H9 (cell line): Measurements from ENCODE around the gene SDK2. TPM values are rescaled to one million over a fixed set of nuclear protein-coding genes. Genes with fewer than 3 reads are reported as not detected.

Experiments used
- DNase-seq: peaks from one replicate; pipeline ENCODE4 v3.0.0-alpha.2; 2017
- H2AFZ ChIP-seq: one replicate; pipeline ENCODE4 v1.6.1; 2013; ENCODE audit warnings: mild to moderate bottlenecking, low read length, control low read depth, moderate library complexity
- H2AK5ac ChIP-seq: 2 replicates; pipeline ENCODE4 v1.6.1; 2013; ENCODE audit warnings: low read length, control low read depth, mixed read lengths; ENCODE audit not compliant: insufficient read length
- H2BK120ac ChIP-seq: one replicate; pipeline ENCODE4 v1.6.1; 2013; ENCODE audit warnings: low read depth, mild to moderate bottlenecking, low read length, control low read depth, inconsistent platforms; ENCODE audit not compliant: poor library complexity, severe bottlenecking
- H2BK12ac ChIP-seq: 2 replicates; pipeline ENCODE4 v1.6.1; 2013; ENCODE audit warnings: low read length, control low read depth, mixed read lengths, low read depth; ENCODE audit not compliant: insufficient read length
- H2BK15ac ChIP-seq: 2 replicates; pipeline ENCODE4 v1.6.1; 2013; ENCODE audit warnings: low read depth, low read length, control low read depth
- H2BK20ac ChIP-seq: one replicate; pipeline ENCODE4 v1.6.1; 2013; ENCODE audit warnings: low read depth, mild to moderate bottlenecking, low read length, control low read depth, inconsistent platforms; ENCODE audit not compliant: poor library complexity, severe bottlenecking
- H2BK5ac ChIP-seq: 2 replicates; pipeline ENCODE4 v1.6.1; 2013; ENCODE audit warnings: low read length, control low read depth, mixed read lengths; ENCODE audit not compliant: insufficient read length
- H3K14ac ChIP-seq: 2 replicates; pipeline ENCODE4 v1.6.1; 2013; ENCODE audit warnings: low read length, control low read depth; ENCODE audit not compliant: insufficient read depth
- H3K18ac ChIP-seq: 2 replicates; pipeline ENCODE4 v1.6.1; 2013; ENCODE audit warnings: low read depth, mild to moderate bottlenecking, mixed read lengths, low read length, control low read depth; ENCODE audit not compliant: insufficient read length
- H3K23ac ChIP-seq: 2 replicates; pipeline ENCODE4 v1.6.1; 2013; ENCODE audit warnings: low read length, control low read depth, mixed read lengths, low read depth; ENCODE audit not compliant: insufficient read length
- H3K23me2 ChIP-seq: 2 replicates; pipeline ENCODE4 v1.6.1; 2013; ENCODE audit warnings: low read depth, mild to moderate bottlenecking, mixed read lengths, low read length, control low read depth; ENCODE audit not compliant: insufficient read length, poor library complexity, severe bottlenecking
- H3K27ac ChIP-seq: 2 replicates; pipeline ENCODE4 v1.5.1; 2013; ENCODE audit warnings: low read length, control low read depth, mixed read lengths, low read depth; ENCODE audit not compliant: insufficient read length
- H3K27me3 ChIP-seq: 2 replicates; pipeline ENCODE4 v1.6.1; 2013; ENCODE audit warnings: low read length, control low read depth, inconsistent platforms; ENCODE audit not compliant: insufficient read depth
- H3K4ac ChIP-seq: 2 replicates; pipeline ENCODE4 v1.6.1; 2013; ENCODE audit warnings: low read depth, mild to moderate bottlenecking, control low read depth, inconsistent platforms, low read length, moderate library complexity
- H3K4me1 ChIP-seq: 2 replicates; pipeline ENCODE4 v1.6.1; 2013; ENCODE audit warnings: low read length, control low read depth, inconsistent platforms; ENCODE audit not compliant: insufficient read depth
- H3K4me2 ChIP-seq: 2 replicates; pipeline ENCODE4 v1.6.1; 2013; ENCODE audit warnings: low read length, control low read depth, mixed read lengths; ENCODE audit not compliant: insufficient read length, insufficient read depth
- H3K56ac ChIP-seq: 2 replicates; pipeline ENCODE4 v1.6.1; 2013; ENCODE audit warnings: low read depth, mild to moderate bottlenecking, mixed read lengths, low read length, control low read depth; ENCODE audit not compliant: insufficient read length
- H3K79me1 ChIP-seq: 2 replicates; pipeline ENCODE4 v1.6.1; 2013; ENCODE audit warnings: low read depth, mild to moderate bottlenecking, moderate library complexity, low read length, control low read depth, inconsistent platforms; ENCODE audit not compliant: insufficient read depth, poor library complexity, severe bottlenecking
- H3K79me2 ChIP-seq: 2 replicates; pipeline ENCODE4 v1.6.1; 2013; ENCODE audit warnings: low read length, control low read depth, inconsistent platforms; ENCODE audit not compliant: insufficient read depth
- H3K9ac ChIP-seq: 2 replicates; pipeline ENCODE4 v1.6.1; 2013; ENCODE audit warnings: low read length, control low read depth, mixed read lengths; ENCODE audit not compliant: insufficient read length; ENCODE audit errors: extremely low read depth
- H3K9me3 ChIP-seq: one replicate; pipeline ENCODE4 v1.6.1; 2013; ENCODE audit warnings: low read depth, low read length, inconsistent platforms; ENCODE audit not compliant: control insufficient read depth
- H3T11ph ChIP-seq: one replicate; pipeline ENCODE4 v1.6.1; 2013; ENCODE audit warnings: mild to moderate bottlenecking, low read length, control low read depth, inconsistent platforms
- H4K20me1 ChIP-seq: one replicate; pipeline ENCODE4 v1.6.1; 2013; ENCODE audit not compliant: control insufficient read depth, insufficient read length, insufficient read depth
- H4K5ac ChIP-seq: 2 replicates; pipeline ENCODE4 v1.6.1; 2013; ENCODE audit warnings: low read depth, mild to moderate bottlenecking, mixed read lengths, low read length, control low read depth; ENCODE audit not compliant: insufficient read length
- H4K8ac ChIP-seq: replicated peaks from 2 replicates; pipeline ENCODE4 v1.6.1; 2013; ENCODE audit warnings: low read length, control low read depth, mixed read lengths, low read depth; ENCODE audit not compliant: insufficient read length
- H4K91ac ChIP-seq: 2 replicates; pipeline ENCODE4 v1.6.1; 2013; ENCODE audit warnings: low read depth, mild to moderate bottlenecking, moderate library complexity, mixed read lengths, low read length, control low read depth; ENCODE audit not compliant: insufficient read length
- H3K27ac Mint-ChIP-seq, 3 experiments: 2 replicates in 2 of 3; 3 replicates in 1 of 3; pipeline ENCODE4 v1.8.0; 2020 to 2021; ENCODE audit warnings: mixed read lengths in 3 of 3, mild to moderate bottlenecking in 1 of 3, moderate library complexity in 1 of 3
- H3K27me3 Mint-ChIP-seq: 2 replicates; pipeline ENCODE4 v1.8.0; 2021; ENCODE audit warnings: low read depth, mild to moderate bottlenecking, moderate library complexity, mixed read lengths
- H3K36me3 Mint-ChIP-seq, 3 experiments: 2 replicates in 2 of 3; 3 replicates in 1 of 3; pipeline ENCODE4 v1.8.0; 2020 to 2021; ENCODE audit warnings: low read depth in 3 of 3, mixed read lengths in 3 of 3; ENCODE audit not compliant: insufficient read depth in 1 of 3
- H3K4me1 Mint-ChIP-seq, 2 experiments: 2 replicates each; pipeline ENCODE4 v1.8.0; 2020; ENCODE audit warnings: mixed read lengths in 2 of 2
- H3K4me3 Mint-ChIP-seq, 2 experiments: 2 replicates in 1 of 2; 3 replicates in 1 of 2; pipeline ENCODE4 v1.8.0; 2020 to 2021; ENCODE audit warnings: mild to moderate bottlenecking in 2 of 2, mixed read lengths in 2 of 2, moderate library complexity in 1 of 2
- H3K9me3 Mint-ChIP-seq, 2 experiments: 2 replicates in 1 of 2; 3 replicates in 1 of 2; pipeline ENCODE4 v1.8.0; 2020; ENCODE audit warnings: mild to moderate bottlenecking in 2 of 2, mixed read lengths in 2 of 2, moderate library complexity in 1 of 2
- CTCF ChIP-seq: fragments of 200-600 bp; sonication (generic); conservative IDR thresholded peaks from 3 replicates; pipeline ENCODE4 v1.8.0; 2021; ENCODE audit warnings: antibody characterized with exemption, mild to moderate bottlenecking
- WGBS: extraction: QIAGEN DNeasy Blood & Tissue Kit; methylation state at CpG from one replicate; pipeline ENCODE4 v1.1.7; 2013; ENCODE audit warnings: missing lambda C conversion rate, low lambda C conversion rate, mixed read lengths; ENCODE audit not compliant: insufficient read length; ENCODE audit errors: extremely low coverage; 5-methylcytosine and 5-hydroxymethylcytosine counted together
- total RNA-seq: library from RNA; stranded (reverse); gene quantifications from 2 replicates; pipeline ENCODE4 v1.2.1, GENCODE V29; 2021

The SDK2 gene
- total RNA-seq, 1 experiment from 2014 or later: 9.1 TPM

GRCh38 chr17:73320601-73321264, 323.5 kb downstream of the SDK2 start:
- no peak overlapping the region for H3K56ac ChIP-seq
- H4K5ac ChIP-seq: no peak overlapping the region
- H3K4me1 ChIP-seq: peaks cover 8% of the 10 kb centered on the region; the same call in 1 of the 2 replicates
- H2BK120ac ChIP-seq: no peak overlapping the region
- H3K4me1 Mint-ChIP-seq: peaks cover 36 to 39% of the 10 kb centered on the region in 2 experiments
- no peaks in the 10 kb centered on the region for H3K9me3 Mint-ChIP-seq
- H3K27me3 Mint-ChIP-seq: peaks cover 6% of the 10 kb centered on the region
- no peak overlapping the region for H2BK5ac ChIP-seq
- H3K18ac ChIP-seq: no peak overlapping the region
- H3K4me2 ChIP-seq: no peak overlapping the region
- H2AFZ ChIP-seq: no peak overlapping the region
- no peak overlapping the region for H3K9ac ChIP-seq
- no peak overlapping the region for H2BK20ac ChIP-seq
- H2AK5ac ChIP-seq: no peak overlapping the region
- H3K27me3 ChIP-seq: no peaks in the 10 kb centered on the region
- H3K27ac Mint-ChIP-seq: no peak overlapping the region
- WGBS: no CpG with 5 or more reads among the region's 6 CpGs
- H2BK12ac ChIP-seq: no peak overlapping the region
- no peak overlapping the region for H3K14ac ChIP-seq
- no peaks in the 10 kb centered on the region for H3K9me3 ChIP-seq
- no peaks in the 10 kb centered on the region for H3K36me3 Mint-ChIP-seq
- H3K79me1 ChIP-seq: no peaks in the 10 kb centered on the region
- TF ChIP-seq CTCF: no peak
- H4K91ac ChIP-seq: no peak overlapping the region
- no peak overlapping the region for H2BK15ac ChIP-seq
- H3K79me2 ChIP-seq: no peaks in the 10 kb centered on the region
- no peaks in the 10 kb centered on the region for H3K23me2 ChIP-seq
- peak; percentile 27 for DNase-seq
- H3K23ac ChIP-seq: no peak overlapping the region
- no peak overlapping the region for H4K8ac ChIP-seq
- H3K4me3 Mint-ChIP-seq: no peak overlapping the region
- no peaks in the 10 kb centered on the region for H4K20me1 ChIP-seq
- H3K4ac ChIP-seq: no peak overlapping the region
- no peak overlapping the region for H3T11ph ChIP-seq
- H3K27ac ChIP-seq: no peak overlapping the region
